SK-N-SH (cell line): ENCODE results near the gene SCFD1. TPM values are rescaled to one million over a fixed set of nuclear protein-coding genes. Genes with fewer than 3 reads are reported as not detected.

Experiments
- CTCF ChIA-PET: fragments of 300-600, 350-600 bp; formaldehyde crosslinking; extraction: SDS; loops from one replicate; lab custom pipeline; 2021; lab: Yijun Ruan, JAX
- POLR2A ChIA-PET: fragments of 350-600 bp; sonication (Branson Sonifier 250); formaldehyde crosslinking; extraction: SDS; loops from one replicate; lab custom pipeline; 2020; ENCODE audit warnings: antibody characterized with exemption, inconsistent platforms; lab: Yijun Ruan, JAX
- DNase-seq: peaks from one replicate; pipeline ENCODE4 v3.0.0; 2012
- H2AFZ ChIP-seq: fragments of 200-600 bp; sonication (generic); 2 replicates; pipeline ENCODE4 v1.8.1; 2016; ENCODE audit warnings: antibody characterized with exemption, mild to moderate bottlenecking, low read depth
- H3F3A ChIP-seq: fragments of 200-600 bp; sonication (generic); replicated peaks from 2 replicates; pipeline ENCODE3; 2016; ENCODE audit warnings: antibody characterized with exemption, mild to moderate bottlenecking; ENCODE audit not compliant: insufficient read depth
- H3K27ac ChIP-seq, 2 experiments: fragments of 200-500 bp in 1 of 2; fragments of 200-600 bp in 1 of 2; sonication (Bioruptor generic) in 1 of 2; sonication (generic), shearing (Covaris generic) in 1 of 2; 2 replicates each; pipeline versions ENCODE4 v1.5.1 to v1.6.1; 2014 to 2016; ENCODE audit warnings: low read depth in 2 of 2, inconsistent platforms in 1 of 2, low read length in 1 of 2, mild to moderate bottlenecking in 1 of 2, mixed read lengths in 1 of 2
- H3K27me3 ChIP-seq: fragments of 200-600 bp; sonication (generic), shearing (Covaris generic); 2 replicates; pipeline ENCODE4 v1.6.1; 2016; ENCODE audit warnings: mixed run types; ENCODE audit not compliant: insufficient read depth
- H3K36me3 ChIP-seq, 2 experiments: fragments of 200-500 bp in 1 of 2; fragments of 200-600 bp in 1 of 2; sonication (Bioruptor generic) in 1 of 2; sonication (generic) in 1 of 2; replicated peaks in 1 of 2; 2 replicates each; pipeline versions ENCODE3 to v1.5.1; 2014 to 2016; ENCODE audit warnings: low read length in 1 of 2, mild to moderate bottlenecking in 1 of 2; ENCODE audit not compliant: insufficient read depth in 2 of 2, control insufficient read depth in 1 of 2
- H3K4me1 ChIP-seq, 2 experiments: fragments of 200-500 bp in 1 of 2; fragments of 200-600 bp in 1 of 2; sonication (Bioruptor generic) in 1 of 2; sonication (generic), shearing (Covaris generic) in 1 of 2; 2 replicates each; pipeline versions ENCODE4 v1.5.1 to v1.6.1; 2014 to 2016; ENCODE audit warnings: low read depth in 1 of 2, low read length in 1 of 2, mixed run types in 1 of 2; ENCODE audit not compliant: insufficient read depth in 2 of 2, control insufficient read depth in 1 of 2
- H3K4me2 ChIP-seq: fragments of 200-600 bp; sonication (generic), shearing (Covaris generic); 2 replicates; pipeline ENCODE4 v1.6.1; 2017; ENCODE audit warnings: mixed run types
- H3K4me3 ChIP-seq, 2 experiments: fragments of 200-500 bp in 1 of 2; fragments of 200-600 bp in 1 of 2; sonication (Bioruptor generic) in 1 of 2; sonication (generic), shearing (Covaris generic) in 1 of 2; 2 replicates each; pipeline versions ENCODE4 v1.5.1 to v1.8.1; 2014 to 2016; ENCODE audit warnings: low read depth in 2 of 2, inconsistent platforms in 1 of 2, low read length in 1 of 2, mild to moderate bottlenecking in 1 of 2, mixed read lengths in 1 of 2, moderate library complexity in 1 of 2
- H3K79me2 ChIP-seq: fragments of 200-600 bp; sonication (generic); 2 replicates; pipeline ENCODE4 v1.8.1; 2017; ENCODE audit warnings: mild to moderate bottlenecking; ENCODE audit not compliant: insufficient read depth
- H3K9ac ChIP-seq: fragments of 200-600 bp; sonication (generic); 2 replicates; pipeline ENCODE4 v1.6.1; 2017; ENCODE audit warnings: mixed run types
- H3K9me2 ChIP-seq: fragments of 200-600 bp; sonication (generic); 2 replicates; pipeline ENCODE4 v1.6.1; 2017; ENCODE audit warnings: mixed run types
- H3K9me3 ChIP-seq: fragments of 200-600 bp; sonication (generic); 2 replicates; pipeline ENCODE4 v1.6.1; 2017; ENCODE audit warnings: mixed run types, mild to moderate bottlenecking, moderate library complexity
- H4K20me1 ChIP-seq: fragments of 200-600 bp; sonication (generic); 2 replicates; pipeline ENCODE4 v1.6.1; 2017; ENCODE audit warnings: mild to moderate bottlenecking, mixed run types; ENCODE audit not compliant: insufficient read depth
- CHD2 ChIP-seq: fragments of 150-350 bp; IDR thresholded peaks from 2 replicates; pipeline ENCODE4 v1.6.1; 2018; ENCODE audit warnings: low read length; ENCODE audit not compliant: partially characterized antibody
- FOSL2 ChIP-seq: IDR thresholded peaks from 2 replicates; pipeline ENCODE4 v1.4.0; 2012; ENCODE audit warnings: low read depth, mild to moderate bottlenecking, moderate library complexity, borderline replicate concordance
- FOXM1 ChIP-seq: IDR thresholded peaks from 2 replicates; pipeline ENCODE4 v1.4.0; 2012; ENCODE audit warnings: low read depth, mild to moderate bottlenecking
- GABPA ChIP-seq: IDR thresholded peaks from 2 replicates; pipeline ENCODE4 v1.4.0; 2012; ENCODE audit warnings: low read depth, mild to moderate bottlenecking
- JUND ChIP-seq: IDR thresholded peaks from 2 replicates; pipeline ENCODE4 v1.4.0; 2012
- NRF1 ChIP-seq: IDR thresholded peaks from 2 replicates; pipeline ENCODE4 v1.6.1; 2012; ENCODE audit warnings: low read depth, mild to moderate bottlenecking, low read length
- POLR2AphosphoS5 ChIP-seq: IDR thresholded peaks from 2 replicates; pipeline ENCODE4 v1.6.1; 2012; ENCODE audit warnings: low read depth, low read length
- RAD21 ChIP-seq: IDR thresholded peaks from 2 replicates; pipeline ENCODE4 v1.6.1; 2012; ENCODE audit warnings: mild to moderate bottlenecking, low read length
- RXRA ChIP-seq: IDR thresholded peaks from 2 replicates; pipeline ENCODE4 v1.4.0; 2012; ENCODE audit warnings: low read depth, mild to moderate bottlenecking, borderline replicate concordance
- SIN3A ChIP-seq: IDR thresholded peaks from 2 replicates; pipeline ENCODE4 v1.6.1; 2012; ENCODE audit warnings: low read depth, mild to moderate bottlenecking, low read length, moderate library complexity, borderline replicate concordance
- TCF12 ChIP-seq: IDR thresholded peaks from 2 replicates; pipeline ENCODE4 v1.4.0; 2012
- TEAD4 ChIP-seq: IDR thresholded peaks from 2 replicates; pipeline ENCODE4 v1.4.0; 2012; ENCODE audit warnings: mild to moderate bottlenecking, borderline replicate concordance; ENCODE audit not compliant: insufficient read depth
- WGBS: methylation state at CpG from one replicate; pipeline ENCODE4 v1.1.6; 2017; ENCODE audit warnings: low lambda C conversion rate; 5-methylcytosine and 5-hydroxymethylcytosine counted together
- polyA plus RNA-seq, 3 experiments: library from polyadenylated mRNA; depleted of rRNA; stranded (reverse); fragments of >200 nt; gene quantifications; 2 replicates each; pipeline ENCODE4 v1.2.3, GENCODE V29; 2012
- TF ChIP-seq, protein P1 (sequence below): IDR thresholded peaks from 2 replicates; pipeline ENCODE4 v1.4.0; 2012; ENCODE audit warnings: low read depth
- TF ChIP-seq, protein P2 (sequence below): fragments of 150-350 bp; IDR thresholded peaks from 2 replicates; pipeline ENCODE4 v1.6.1; 2017; ENCODE audit warnings: antibody characterized with exemption, low read length, low read depth, borderline replicate concordance
- TF ChIP-seq, protein P3 (sequence below): fragments of 150-350 bp; IDR thresholded peaks from 2 replicates; pipeline ENCODE4 v1.6.1; 2016; ENCODE audit warnings: mild to moderate bottlenecking, low read depth, low read length
- TF ChIP-seq, protein P4 (sequence below): IDR thresholded peaks from 2 replicates; pipeline ENCODE4 v1.4.0; 2012; ENCODE audit warnings: low read depth, borderline replicate concordance
- TF ChIP-seq, protein P5 (sequence below): IDR thresholded peaks from 2 replicates; pipeline ENCODE4 v1.6.1; 2012; ENCODE audit warnings: mild to moderate bottlenecking, low read depth, low read length, moderate library complexity
- TF ChIP-seq, protein P6 (sequence below): IDR thresholded peaks from 2 replicates; pipeline ENCODE4; 2012

SCFD1 gene
- polyA plus RNA-seq, 1 of the 3 experiments (the other 2 are of a cell fraction): 31.4 TPM

DNA sequence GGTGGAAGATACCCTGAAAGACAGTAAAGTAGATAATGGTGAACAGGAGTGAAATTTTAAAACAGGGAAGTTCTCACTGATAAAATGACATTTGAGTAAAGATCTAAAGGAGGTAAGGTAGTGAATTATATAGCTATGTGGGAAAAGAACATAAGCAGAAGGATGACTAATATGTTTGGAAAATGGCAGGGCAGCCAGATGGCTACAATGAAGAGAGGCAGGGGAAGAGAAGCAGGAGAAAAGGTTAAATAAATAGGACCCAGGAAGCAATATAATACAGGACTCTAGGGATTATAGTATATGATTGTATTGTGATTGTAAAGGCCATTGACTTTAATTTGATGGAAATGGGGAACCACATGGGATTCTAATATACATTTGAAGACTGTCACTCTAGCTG is 33.0 kb downstream of the SCFD1 start:
- H3K9me3 ChIP-seq: no peaks in the 10 kb centered on the region
- H3K4me1 ChIP-seq: no peaks in the 10 kb centered on the region
- H3K9ac ChIP-seq: no peak overlapping the region
- CTCF ChIA-PET: interaction anchor here (0.6 to 1.1 kb wide), 2 partner anchors 15 to 249 kb away, joined by 3 to 4 read pairs; no protein-coding TSS in a partner anchor
- H3K27me3 ChIP-seq: no peaks in the 10 kb centered on the region
- H3K9me2 ChIP-seq: no peaks in the 10 kb centered on the region
- H3F3A ChIP-seq: peaks cover 10% of the 10 kb centered on the region
- no peak overlapping the region for H3K27ac ChIP-seq
- no peak overlapping the region for H3K4me2 ChIP-seq
- H3K4me3 ChIP-seq: no peak overlapping the region
- H2AFZ ChIP-seq: no peak overlapping the region
- TF ChIP-seq GABPA: no peak
- TF ChIP-seq, protein P1, sequence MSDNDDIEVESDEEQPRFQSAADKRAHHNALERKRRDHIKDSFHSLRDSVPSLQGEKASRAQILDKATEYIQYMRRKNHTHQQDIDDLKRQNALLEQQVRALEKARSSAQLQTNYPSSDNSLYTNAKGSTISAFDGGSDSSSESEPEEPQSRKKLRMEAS: no peak
- TF ChIP-seq TEAD4: no peak
- TF ChIP-seq, protein P2, sequence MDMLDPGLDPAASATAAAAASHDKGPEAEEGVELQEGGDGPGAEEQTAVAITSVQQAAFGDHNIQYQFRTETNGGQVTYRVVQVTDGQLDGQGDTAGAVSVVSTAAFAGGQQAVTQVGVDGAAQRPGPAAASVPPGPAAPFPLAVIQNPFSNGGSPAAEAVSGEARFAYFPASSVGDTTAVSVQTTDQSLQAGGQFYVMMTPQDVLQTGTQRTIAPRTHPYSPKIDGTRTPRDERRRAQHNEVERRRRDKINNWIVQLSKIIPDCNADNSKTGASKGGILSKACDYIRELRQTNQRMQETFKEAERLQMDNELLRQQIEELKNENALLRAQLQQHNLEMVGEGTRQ: no peak
- TF ChIP-seq SIN3A: no peak
- TF ChIP-seq FOSL2: no peak
- TF ChIP-seq JUND: no peak
- TF ChIP-seq FOXM1: no peak
- no peak for TF ChIP-seq TCF12
- TF ChIP-seq, protein P3, sequence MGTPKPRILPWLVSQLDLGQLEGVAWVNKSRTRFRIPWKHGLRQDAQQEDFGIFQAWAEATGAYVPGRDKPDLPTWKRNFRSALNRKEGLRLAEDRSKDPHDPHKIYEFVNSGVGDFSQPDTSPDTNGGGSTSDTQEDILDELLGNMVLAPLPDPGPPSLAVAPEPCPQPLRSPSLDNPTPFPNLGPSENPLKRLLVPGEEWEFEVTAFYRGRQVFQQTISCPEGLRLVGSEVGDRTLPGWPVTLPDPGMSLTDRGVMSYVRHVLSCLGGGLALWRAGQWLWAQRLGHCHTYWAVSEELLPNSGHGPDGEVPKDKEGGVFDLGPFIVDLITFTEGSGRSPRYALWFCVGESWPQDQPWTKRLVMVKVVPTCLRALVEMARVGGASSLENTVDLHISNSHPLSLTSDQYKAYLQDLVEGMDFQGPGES: no peak
- no peak for TF ChIP-seq RAD21
- TF ChIP-seq RXRA: no peak
- TF ChIP-seq, protein P4, sequence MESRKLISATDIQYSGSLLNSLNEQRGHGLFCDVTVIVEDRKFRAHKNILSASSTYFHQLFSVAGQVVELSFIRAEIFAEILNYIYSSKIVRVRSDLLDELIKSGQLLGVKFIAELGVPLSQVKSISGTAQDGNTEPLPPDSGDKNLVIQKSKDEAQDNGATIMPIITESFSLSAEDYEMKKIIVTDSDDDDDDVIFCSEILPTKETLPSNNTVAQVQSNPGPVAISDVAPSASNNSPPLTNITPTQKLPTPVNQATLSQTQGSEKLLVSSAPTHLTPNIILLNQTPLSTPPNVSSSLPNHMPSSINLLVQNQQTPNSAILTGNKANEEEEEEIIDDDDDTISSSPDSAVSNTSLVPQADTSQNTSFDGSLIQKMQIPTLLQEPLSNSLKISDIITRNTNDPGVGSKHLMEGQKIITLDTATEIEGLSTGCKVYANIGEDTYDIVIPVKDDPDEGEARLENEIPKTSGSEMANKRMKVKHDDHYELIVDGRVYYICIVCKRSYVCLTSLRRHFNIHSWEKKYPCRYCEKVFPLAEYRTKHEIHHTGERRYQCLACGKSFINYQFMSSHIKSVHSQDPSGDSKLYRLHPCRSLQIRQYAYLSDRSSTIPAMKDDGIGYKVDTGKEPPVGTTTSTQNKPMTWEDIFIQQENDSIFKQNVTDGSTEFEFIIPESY: no peak
- H4K20me1 ChIP-seq: no peaks in the 10 kb centered on the region
- POLR2A ChIA-PET: no interaction called here
- H3K36me3 ChIP-seq: peaks cover 77 to 81% of the 10 kb centered on the region in 2 experiments
- no peaks in the 10 kb centered on the region for H3K79me2 ChIP-seq
- no peak for DNase-seq

DNA sequence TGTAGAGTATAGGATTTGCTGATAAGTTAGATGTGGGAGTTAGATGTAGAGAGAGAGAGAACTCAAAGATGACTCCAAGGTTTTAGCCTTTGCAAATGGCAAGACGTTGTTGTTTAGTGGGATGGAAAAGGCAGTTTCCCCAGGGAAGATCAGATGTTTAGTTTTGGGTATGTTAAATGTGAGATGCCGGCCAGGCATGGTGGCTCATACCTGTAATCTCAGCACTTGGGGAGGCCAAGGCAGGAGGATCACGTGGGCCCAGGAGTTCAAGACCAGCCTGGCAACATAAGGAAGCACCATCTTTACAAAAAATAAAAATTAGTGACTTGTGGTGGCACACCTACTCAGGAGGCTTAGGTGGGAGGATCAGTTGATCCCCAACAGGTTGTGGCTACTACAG is 33.5 kb downstream of the SCFD1 start:
- peaks cover 77 to 81% of the 10 kb centered on the region in 2 experiments for H3K36me3 ChIP-seq

More for the DNA sequence above, 33.5 kb downstream of the SCFD1 start:
- no peaks in the 10 kb centered on the region for H3K9me2 ChIP-seq
- H4K20me1 ChIP-seq: no peaks in the 10 kb centered on the region
- no peak overlapping the region for H3K9ac ChIP-seq
- H2AFZ ChIP-seq: no peak overlapping the region
- WGBS: 96% methylated on average over 3 of the region's 3 CpGs
- no peaks in the 10 kb centered on the region for H3K79me2 ChIP-seq
- no peak overlapping the region for H3K27ac ChIP-seq
- no peak for DNase-seq
- H3K27me3 ChIP-seq: no peaks in the 10 kb centered on the region
- H3K4me2 ChIP-seq: no peak overlapping the region
- no peaks in the 10 kb centered on the region for H3K4me1 ChIP-seq
- ChIA-PET POLR2A (no interaction called here), CTCF (interaction anchor here (0.6 to 1.2 kb wide), 3 partner anchors 16 to 252 kb away, joined by 3 to 7 read pairs (median 4); no protein-coding TSS in a partner anchor)
- no peaks in the 10 kb centered on the region for H3K9me3 ChIP-seq
- peaks cover 10% of the 10 kb centered on the region for H3F3A ChIP-seq
- no peak for TF ChIP-seq TEAD4
- TF ChIP-seq, protein P5, sequence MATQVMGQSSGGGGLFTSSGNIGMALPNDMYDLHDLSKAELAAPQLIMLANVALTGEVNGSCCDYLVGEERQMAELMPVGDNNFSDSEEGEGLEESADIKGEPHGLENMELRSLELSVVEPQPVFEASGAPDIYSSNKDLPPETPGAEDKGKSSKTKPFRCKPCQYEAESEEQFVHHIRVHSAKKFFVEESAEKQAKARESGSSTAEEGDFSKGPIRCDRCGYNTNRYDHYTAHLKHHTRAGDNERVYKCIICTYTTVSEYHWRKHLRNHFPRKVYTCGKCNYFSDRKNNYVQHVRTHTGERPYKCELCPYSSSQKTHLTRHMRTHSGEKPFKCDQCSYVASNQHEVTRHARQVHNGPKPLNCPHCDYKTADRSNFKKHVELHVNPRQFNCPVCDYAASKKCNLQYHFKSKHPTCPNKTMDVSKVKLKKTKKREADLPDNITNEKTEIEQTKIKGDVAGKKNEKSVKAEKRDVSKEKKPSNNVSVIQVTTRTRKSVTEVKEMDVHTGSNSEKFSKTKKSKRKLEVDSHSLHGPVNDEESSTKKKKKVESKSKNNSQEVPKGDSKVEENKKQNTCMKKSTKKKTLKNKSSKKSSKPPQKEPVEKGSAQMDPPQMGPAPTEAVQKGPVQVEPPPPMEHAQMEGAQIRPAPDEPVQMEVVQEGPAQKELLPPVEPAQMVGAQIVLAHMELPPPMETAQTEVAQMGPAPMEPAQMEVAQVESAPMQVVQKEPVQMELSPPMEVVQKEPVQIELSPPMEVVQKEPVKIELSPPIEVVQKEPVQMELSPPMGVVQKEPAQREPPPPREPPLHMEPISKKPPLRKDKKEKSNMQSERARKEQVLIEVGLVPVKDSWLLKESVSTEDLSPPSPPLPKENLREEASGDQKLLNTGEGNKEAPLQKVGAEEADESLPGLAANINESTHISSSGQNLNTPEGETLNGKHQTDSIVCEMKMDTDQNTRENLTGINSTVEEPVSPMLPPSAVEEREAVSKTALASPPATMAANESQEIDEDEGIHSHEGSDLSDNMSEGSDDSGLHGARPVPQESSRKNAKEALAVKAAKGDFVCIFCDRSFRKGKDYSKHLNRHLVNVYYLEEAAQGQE: no peak
- TF ChIP-seq RXRA: no peak
- no peak for TF ChIP-seq POLR2AphosphoS5
- no peak for TF ChIP-seq FOXM1
- no peak for TF ChIP-seq NRF1
- TF ChIP-seq CHD2: no peak
- TF ChIP-seq, protein P6, sequence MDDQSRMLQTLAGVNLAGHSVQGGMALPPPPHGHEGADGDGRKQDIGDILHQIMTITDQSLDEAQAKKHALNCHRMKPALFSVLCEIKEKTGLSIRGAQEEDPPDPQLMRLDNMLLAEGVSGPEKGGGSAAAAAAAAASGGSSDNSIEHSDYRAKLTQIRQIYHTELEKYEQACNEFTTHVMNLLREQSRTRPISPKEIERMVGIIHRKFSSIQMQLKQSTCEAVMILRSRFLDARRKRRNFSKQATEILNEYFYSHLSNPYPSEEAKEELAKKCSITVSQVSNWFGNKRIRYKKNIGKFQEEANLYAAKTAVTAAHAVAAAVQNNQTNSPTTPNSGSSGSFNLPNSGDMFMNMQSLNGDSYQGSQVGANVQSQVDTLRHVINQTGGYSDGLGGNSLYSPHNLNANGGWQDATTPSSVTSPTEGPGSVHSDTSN: no peak
- no peak overlapping the region for H3K4me3 ChIP-seq
